Natural killer cell (primary cell): ENCODE results near the gene NTM. TPM values are rescaled to one million over a fixed set of nuclear protein-coding genes. Genes with fewer than 3 reads are reported as not detected.

Source experiments
- ATAC-seq, 3 donors: fragments of 150-1000 bp in 2 of 3; fragments of 200-7000 bp in 1 of 3; cut with Tn5 transposase; 1 replicate in 1 of 3; 2 replicates in 2 of 3; pipeline ENCODE4 v1.10.0; 2021; ENCODE audit warnings: mild to moderate bottlenecking in 2 of 3, moderate library complexity in 2 of 3
- DNase-seq, 2 donors: peaks; one replicate each; pipeline versions ENCODE4 v3.0.0 to v3.0.0-alpha.2; 2013 to 2021; ENCODE audit warnings: mixed read lengths in 1 of 2
- H3K27ac ChIP-seq: one replicate; pipeline ENCODE4 v1.5.1; 2013; ENCODE audit warnings: mild to moderate bottlenecking, low read length
- H3K27me3 ChIP-seq: one replicate; pipeline ENCODE4 v1.6.1; 2013; ENCODE audit warnings: low read length; ENCODE audit not compliant: control insufficient read depth, insufficient read depth
- H3K36me3 ChIP-seq: one replicate; pipeline ENCODE4 v1.6.1; 2013; ENCODE audit warnings: low read length; ENCODE audit not compliant: control insufficient read depth, insufficient read depth
- H3K4me1 ChIP-seq: one replicate; pipeline ENCODE4 v1.6.1; 2013; ENCODE audit warnings: low read length; ENCODE audit not compliant: control insufficient read depth, insufficient read depth
- H3K4me3 ChIP-seq: one replicate; pipeline ENCODE4 v1.5.1; 2013; ENCODE audit warnings: low read length
- H3K9me3 ChIP-seq: one replicate; pipeline ENCODE4 v1.6.1; 2013; ENCODE audit warnings: low read length; ENCODE audit not compliant: control insufficient read depth, insufficient read depth
- H3K27ac Mint-ChIP-seq, 2 donors: one replicate each; pipeline ENCODE4 v1.8.0; 2022; ENCODE audit warnings: mild to moderate bottlenecking in 2 of 2, mixed read lengths in 2 of 2, moderate library complexity in 1 of 2
- H3K27me3 Mint-ChIP-seq, 2 donors: one replicate each; pipeline ENCODE4 v1.8.0; 2022; ENCODE audit warnings: low read depth in 2 of 2, mixed read lengths in 2 of 2
- H3K36me3 Mint-ChIP-seq: one replicate; pipeline ENCODE4 v1.8.0; 2022; ENCODE audit warnings: mixed read lengths
- H3K4me1 Mint-ChIP-seq, 2 donors: one replicate each; pipeline ENCODE4 v1.8.0; 2022; ENCODE audit warnings: mixed read lengths in 2 of 2
- H3K4me3 Mint-ChIP-seq: one replicate; pipeline ENCODE4 v1.8.0; 2022; ENCODE audit warnings: mild to moderate bottlenecking, moderate library complexity, mixed read lengths
- H3K9me3 Mint-ChIP-seq, 2 donors: one replicate each; pipeline ENCODE4 v1.8.0; 2022; ENCODE audit warnings: mixed read lengths in 2 of 2
- WGBS: methylation state at CpG from one replicate; pipeline ENCODE4 v1.1.7; 2013; ENCODE audit warnings: missing lambda C conversion rate; ENCODE audit not compliant: insufficient coverage; 5-methylcytosine and 5-hydroxymethylcytosine counted together
- intact Hi-C: fragments of 100-400 bp; cut with micrococcal nuclease; formaldehyde crosslinking; loops from one replicate; pipeline ENCODE4 v1.14.2; 2022
- total RNA-seq, 4 donors: library from RNA; stranded (reverse); fragments of 120-200 nt in 1 of 4; gene quantifications; one replicate each; pipeline versions ENCODE4 v1.2.3 to v1.2.4, GENCODE V29; 2013 to 2022
- TF ChIP-seq, protein P1 (sequence below): fragments of 200-600 bp; IDR thresholded peaks from one replicate; pipeline ENCODE4 v1.8.0; 2022; ENCODE audit warnings: antibody characterized with exemption

The NTM gene
- total RNA-seq, 3 donors from 2014 or later (not counting 1 experiment from before 2014, with no cell fraction given), result not detected

DNA sequence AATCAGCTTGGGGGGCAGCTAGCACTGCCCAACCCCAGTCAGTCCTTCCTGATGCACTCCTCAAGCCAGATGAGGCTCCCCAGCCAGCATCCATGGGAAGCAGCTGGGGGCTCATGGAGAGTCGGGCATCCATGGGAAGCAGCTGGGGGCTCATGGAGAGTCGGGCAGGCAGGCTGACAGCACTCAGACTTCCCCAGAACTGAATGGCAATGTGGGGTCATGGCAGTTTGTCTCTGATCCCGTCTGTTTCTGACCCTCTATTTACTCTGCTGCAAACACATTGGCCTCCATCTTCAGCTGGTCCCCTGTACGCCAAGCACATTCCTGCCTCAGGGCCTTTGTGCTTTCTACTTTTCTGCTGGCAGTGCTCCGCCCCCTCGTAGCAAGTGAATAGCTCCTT, 314.8 kb downstream of the NTM start:
- H3K27me3 Mint-ChIP-seq, result peaks cover 4 to 12% of the 10 kb centered on the region in 2 donors
- 88% methylated on average over 6 of the region's 6 CpGs for WGBS
- TF ChIP-seq, protein P1, sequence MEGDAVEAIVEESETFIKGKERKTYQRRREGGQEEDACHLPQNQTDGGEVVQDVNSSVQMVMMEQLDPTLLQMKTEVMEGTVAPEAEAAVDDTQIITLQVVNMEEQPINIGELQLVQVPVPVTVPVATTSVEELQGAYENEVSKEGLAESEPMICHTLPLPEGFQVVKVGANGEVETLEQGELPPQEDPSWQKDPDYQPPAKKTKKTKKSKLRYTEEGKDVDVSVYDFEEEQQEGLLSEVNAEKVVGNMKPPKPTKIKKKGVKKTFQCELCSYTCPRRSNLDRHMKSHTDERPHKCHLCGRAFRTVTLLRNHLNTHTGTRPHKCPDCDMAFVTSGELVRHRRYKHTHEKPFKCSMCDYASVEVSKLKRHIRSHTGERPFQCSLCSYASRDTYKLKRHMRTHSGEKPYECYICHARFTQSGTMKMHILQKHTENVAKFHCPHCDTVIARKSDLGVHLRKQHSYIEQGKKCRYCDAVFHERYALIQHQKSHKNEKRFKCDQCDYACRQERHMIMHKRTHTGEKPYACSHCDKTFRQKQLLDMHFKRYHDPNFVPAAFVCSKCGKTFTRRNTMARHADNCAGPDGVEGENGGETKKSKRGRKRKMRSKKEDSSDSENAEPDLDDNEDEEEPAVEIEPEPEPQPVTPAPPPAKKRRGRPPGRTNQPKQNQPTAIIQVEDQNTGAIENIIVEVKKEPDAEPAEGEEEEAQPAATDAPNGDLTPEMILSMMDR, result no peak
- H3K4me1 Mint-ChIP-seq, result no peaks in the 10 kb centered on the region
- ATAC-seq (no peak), DNase-seq (no peak)
- H3K36me3 Mint-ChIP-seq, result no peaks in the 10 kb centered on the region
- no peaks in the 10 kb centered on the region for H3K9me3 Mint-ChIP-seq
- H3K27ac Mint-ChIP-seq, result no peak overlapping the region
- Histone ChIP-seq H3K4me1 (no peaks in the 10 kb centered on the region), H3K27me3 (no peaks in the 10 kb centered on the region), H3K27ac (no peak overlapping the region), H3K36me3 (no peaks in the 10 kb centered on the region), H3K4me3 (no peak overlapping the region), H3K9me3 (no peaks in the 10 kb centered on the region)
- no peak overlapping the region for H3K4me3 Mint-ChIP-seq
- intact Hi-C loops, result no loop called here

DNA sequence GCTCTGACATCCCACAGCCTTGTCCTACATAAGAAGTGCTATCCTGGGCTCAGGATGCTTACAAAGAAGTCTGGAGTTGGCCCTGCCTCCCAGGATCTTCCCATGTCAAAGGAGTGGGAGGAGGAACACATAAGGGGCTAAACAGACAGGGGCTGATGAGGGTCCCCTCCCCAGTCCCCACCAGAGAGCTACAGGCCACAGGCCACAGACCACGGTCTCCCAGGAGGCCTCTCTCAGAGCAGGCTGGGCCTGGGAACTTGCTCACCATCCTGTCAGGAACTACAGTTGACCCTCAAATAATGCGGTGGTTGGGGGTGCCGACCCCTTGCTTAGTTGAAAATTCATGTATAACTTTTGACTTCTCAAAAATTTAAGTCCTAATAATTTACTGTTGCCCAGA, 315.5 kb downstream of the NTM start:
- H3K36me3 Mint-ChIP-seq, result no peaks in the 10 kb centered on the region
- H3K4me1 Mint-ChIP-seq, result no peaks in the 10 kb centered on the region
- H3K9me3 Mint-ChIP-seq, result no peaks in the 10 kb centered on the region
- TF ChIP-seq, protein P1, result no peak
- no peak overlapping the region for H3K27ac ChIP-seq
- H3K36me3 ChIP-seq, result no peaks in the 10 kb centered on the region
- H3K27ac Mint-ChIP-seq, result no peak overlapping the region
- 84% methylated on average over 3 of the region's 3 CpGs for WGBS
- ATAC-seq (no peak), DNase-seq (no peak)
- H3K4me1 ChIP-seq, result no peaks in the 10 kb centered on the region
- no peaks in the 10 kb centered on the region for H3K27me3 ChIP-seq
- intact Hi-C loops, result no loop called here
- H3K4me3 ChIP-seq, result no peak overlapping the region
- peaks cover 4 to 12% of the 10 kb centered on the region in 2 donors for H3K27me3 Mint-ChIP-seq
- no peaks in the 10 kb centered on the region for H3K9me3 ChIP-seq
- H3K4me3 Mint-ChIP-seq, result no peak overlapping the region

DNA sequence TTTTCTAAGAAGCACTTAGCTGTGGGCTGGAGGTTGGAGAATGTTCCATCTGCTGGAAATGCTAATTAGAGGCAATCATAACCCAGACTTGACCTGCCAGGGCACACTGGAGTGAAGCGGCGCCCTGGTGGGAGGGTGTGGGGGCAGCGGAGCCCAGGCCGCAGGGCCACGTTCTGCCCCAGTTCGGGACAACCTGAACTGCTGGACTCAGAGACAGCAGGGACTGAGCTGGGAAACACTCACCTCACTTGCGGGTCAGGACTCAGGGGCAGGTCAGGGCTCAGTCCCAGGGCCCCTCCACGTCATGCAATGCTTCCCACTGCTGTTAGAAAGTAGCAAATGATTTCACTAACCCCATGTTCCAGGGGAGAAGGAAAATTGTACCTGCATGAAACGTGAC, 316.4 kb downstream of the NTM start:
- TF ChIP-seq, protein P1, result no peak
- 89% methylated on average over 9 of the region's 9 CpGs for WGBS
- H3K9me3 ChIP-seq, result no peaks in the 10 kb centered on the region
- H3K36me3 ChIP-seq, result no peaks in the 10 kb centered on the region
- DNase-seq (no peak), ATAC-seq (no peak)
- H3K4me3 ChIP-seq, result no peak overlapping the region
- peaks cover 4 to 12% of the 10 kb centered on the region in 2 donors for H3K27me3 Mint-ChIP-seq
- H3K4me1 ChIP-seq, result no peaks in the 10 kb centered on the region
- H3K4me3 Mint-ChIP-seq, result no peak overlapping the region
- no peaks in the 10 kb centered on the region for H3K9me3 Mint-ChIP-seq
- no peaks in the 10 kb centered on the region for H3K36me3 Mint-ChIP-seq
- H3K27ac ChIP-seq, result no peak overlapping the region
- no peaks in the 10 kb centered on the region for H3K27me3 ChIP-seq
- intact Hi-C loops, result no loop called here
- no peaks in the 10 kb centered on the region for H3K4me1 Mint-ChIP-seq
- H3K27ac Mint-ChIP-seq, result no peak overlapping the region

DNA sequence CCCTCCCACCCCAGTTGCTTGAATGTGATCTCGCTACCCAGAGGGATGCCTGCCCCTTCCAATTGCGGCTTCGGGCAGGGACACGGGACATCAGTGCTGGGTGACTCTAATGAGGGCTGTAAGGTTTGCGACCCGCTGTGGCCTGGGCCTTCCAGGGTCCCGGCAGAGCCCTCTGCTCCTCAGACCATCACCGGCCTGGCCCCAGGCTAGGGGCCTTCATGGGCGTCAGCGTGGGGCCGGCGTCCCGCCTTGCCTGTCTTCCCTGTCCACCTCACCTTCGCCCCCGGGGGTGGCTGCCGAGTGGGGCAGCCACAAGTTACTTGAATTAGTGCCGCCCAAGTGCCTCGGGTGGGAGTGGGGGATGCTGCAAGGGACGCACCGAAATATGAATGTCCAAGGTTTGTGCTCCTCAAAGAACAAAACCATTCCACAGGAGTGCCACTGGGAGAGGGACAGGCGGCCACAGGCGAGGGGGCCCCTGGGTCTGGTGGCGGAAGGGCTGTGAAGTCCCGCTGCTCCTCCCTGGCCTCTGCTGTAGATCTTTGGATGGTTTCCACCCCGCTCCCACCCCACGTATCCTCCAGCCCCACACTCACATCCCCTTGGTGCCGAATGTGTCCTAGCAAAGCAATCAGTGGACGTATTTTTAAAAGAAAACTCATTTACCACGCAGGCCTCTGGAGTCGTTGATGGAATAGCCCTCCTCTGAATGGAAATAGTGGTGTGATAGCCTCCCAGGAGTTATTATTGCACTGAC, 317.1 kb downstream of the NTM start:
- DNase-seq (no peak), ATAC-seq (no peak)
- H3K27ac Mint-ChIP-seq, result no peak overlapping the region
- no peaks in the 10 kb centered on the region for H3K4me1 Mint-ChIP-seq
- H3K9me3 Mint-ChIP-seq, result no peaks in the 10 kb centered on the region
- no peak overlapping the region for H3K4me3 Mint-ChIP-seq
- Histone ChIP-seq H3K4me3 (no peak overlapping the region), H3K9me3 (no peaks in the 10 kb centered on the region), H3K27me3 (no peaks in the 10 kb centered on the region), H3K4me1 (no peaks in the 10 kb centered on the region), H3K36me3 (no peaks in the 10 kb centered on the region), H3K27ac (no peak overlapping the region)
- TF ChIP-seq, protein P1, result no peak
- WGBS, result 86% methylated on average over 30 of the region's 30 CpGs
- no peaks in the 10 kb centered on the region for H3K36me3 Mint-ChIP-seq
- intact Hi-C loops, result no loop called here
- H3K27me3 Mint-ChIP-seq, result peaks cover 7 to 12% of the 10 kb centered on the region in 2 donors
